GM21423 (cell line): ENCODE results near the gene ARL14.

Source experiments
- ATAC-seq: cut with Tn5 transposase; IDR thresholded peaks from one replicate; pipeline ENCODE4 v1.9.1; 2021; ENCODE audit warnings: mild to moderate bottlenecking, moderate library complexity; ENCODE audit not compliant: unreplicated experiment

The ARL14 gene

GRCh38 chr3:160676547-160677303 is at the start of gene ARL14:
TSS of gene ARL14 (plus strand) at chr3:160677160. CDS start at chr3:160677347, 187 bp downstream.
- ATAC-seq, result no peak

GRCh38 chr3:160629491-160629890 is 47.5 kb upstream of the ARL14 start:
- no peak for ATAC-seq

GRCh38 chr3:160633361-160634083 is 43.4 kb upstream of the ARL14 start:
- ATAC-seq, result no peak

GRCh38 chr3:160635213-160635612 is 41.7 kb upstream of the ARL14 start:
- no peak for ATAC-seq

GRCh38 chr3:160637086-160637485 is 39.9 kb upstream of the ARL14 start:
- no peak for ATAC-seq

GRCh38 chr3:160638184-160638583 is 38.8 kb upstream of the ARL14 start:
- no peak for ATAC-seq

GRCh38 chr3:160641665-160642309 is 35.2 kb upstream of the ARL14 start:
- ATAC-seq, result no peak

- ATAC-seq, result no peak
Measured at GRCh38 chr3:160643994-160644393, 33.0 kb upstream of the ARL14 start.

GRCh38 chr3:160644491-160644890 is 32.5 kb upstream of the ARL14 start:
- no peak for ATAC-seq

- no peak for ATAC-seq
Measured at GRCh38 chr3:160648701-160649100, 28.3 kb upstream of the ARL14 start.

GRCh38 chr3:160649596-160649995 is 27.4 kb upstream of the ARL14 start:
- ATAC-seq, result no peak

- no peak for ATAC-seq
Measured at GRCh38 chr3:160653512-160653911, 23.4 kb upstream of the ARL14 start.

- ATAC-seq, result no peak
Measured at GRCh38 chr3:160660902-160661301, 16.1 kb upstream of the ARL14 start.

GRCh38 chr3:160661660-160662059 is 15.3 kb upstream of the ARL14 start:
- ATAC-seq, result no peak

GRCh38 chr3:160665231-160665630 is 11.7 kb upstream of the ARL14 start:
- no peak for ATAC-seq

GRCh38 chr3:160665784-160666526 is 11.0 kb upstream of the ARL14 start:
- peak; percentile 85 for ATAC-seq

GRCh38 chr3:160667452-160667851 is 9.5 kb upstream of the ARL14 start:
- no peak for ATAC-seq

GRCh38 chr3:160668454-160668853 is 8.5 kb upstream of the ARL14 start:
- ATAC-seq, result no peak

GRCh38 chr3:160671231-160671630 is 5.7 kb upstream of the ARL14 start:
- peak; percentile 76 for ATAC-seq

- ATAC-seq, result no peak
Measured at GRCh38 chr3:160671995-160672394, 5.0 kb upstream of the ARL14 start.

GRCh38 chr3:160673188-160673587 is 3.8 kb upstream of the ARL14 start:
- no peak for ATAC-seq
